SU-DHL-6 (cell line): ENCODE data around the gene PHKB.

Experiments used
- H2AFZ ChIP-seq: fragments of 200-600 bp; sonication (generic); 2 replicates; pipeline ENCODE4 v1.6.1; 2014; ENCODE audit warnings: low read depth, mild to moderate bottlenecking, moderate library complexity, mixed read lengths, antibody characterized with exemption, low read length; ENCODE audit not compliant: severe bottlenecking
- H3F3A ChIP-seq: fragments of 200-600 bp; shearing (Covaris generic); 2 replicates; pipeline ENCODE4 v1.6.0; 2016; ENCODE audit warnings: antibody characterized with exemption, mild to moderate bottlenecking; ENCODE audit not compliant: insufficient read depth
- H3K27ac ChIP-seq: fragments of 200-600 bp; sonication (generic); 2 replicates; pipeline ENCODE4 v1.5.1; 2016; ENCODE audit warnings: low read depth, mild to moderate bottlenecking, low read length, moderate library complexity, mixed read lengths
- H3K27me3 ChIP-seq: fragments of 200-600 bp; sonication (generic), shearing (Covaris generic); 2 replicates; pipeline ENCODE4 v1.6.0; 2014; ENCODE audit warnings: mild to moderate bottlenecking, low read length
- H3K36me3 ChIP-seq: fragments of 200-600 bp; sonication (generic); 2 replicates; pipeline ENCODE4 v1.6.1; 2014; ENCODE audit warnings: mild to moderate bottlenecking, low read length, mixed read lengths
- H3K4me2 ChIP-seq: fragments of 300-600, 200-600 bp; shearing (Covaris generic), sonication (generic); 2 replicates; pipeline ENCODE4 v1.6.0; 2014; ENCODE audit warnings: low read length, low read depth, mild to moderate bottlenecking; ENCODE audit not compliant: poor library complexity, severe bottlenecking
- H3K4me3 ChIP-seq: fragments of 200-600 bp; sonication (generic); 2 replicates; pipeline ENCODE4 v1.5.1; 2014; ENCODE audit warnings: antibody characterized with exemption, low read length, mild to moderate bottlenecking, mixed read lengths; ENCODE audit not compliant: insufficient read depth, poor library complexity, severe bottlenecking
- H3K79me2 ChIP-seq: fragments of 200-600 bp; sonication (generic); 2 replicates; pipeline ENCODE4 v1.6.1; 2014; ENCODE audit warnings: mild to moderate bottlenecking, low read length, moderate library complexity; ENCODE audit not compliant: insufficient read depth
- H3K9ac ChIP-seq: fragments of 200-600 bp; sonication (generic); 2 replicates; pipeline ENCODE4 v1.7.0; 2014; ENCODE audit warnings: mild to moderate bottlenecking, low read length
- H3K9me2 ChIP-seq: fragments of 200-600 bp; sonication (generic); replicated peaks from 2 replicates; pipeline ENCODE4 v1.6.1; 2014; ENCODE audit warnings: low read length; ENCODE audit not compliant: insufficient read depth
- H3K9me3 ChIP-seq: fragments of 200-600 bp; sonication (generic); 2 replicates; pipeline ENCODE4 v1.6.1; 2014; ENCODE audit warnings: low read length, mixed read lengths; ENCODE audit not compliant: insufficient read depth
- H4K20me1 ChIP-seq: fragments of 200-600 bp; sonication (generic); 2 replicates; pipeline ENCODE4 v1.6.1; 2014; ENCODE audit warnings: low read depth, mild to moderate bottlenecking, antibody characterized with exemption, low read length, moderate library complexity, mixed read lengths
- EZH2phosphoT487 ChIP-seq: fragments of 200-600 bp; sonication (generic), shearing (Covaris generic); conservative IDR thresholded peaks from 2 replicates; pipeline ENCODE4 v1.6.1; 2018; ENCODE audit warnings: mild to moderate bottlenecking, antibody characterized with exemption, low read length, moderate library complexity, mixed read lengths
- TF ChIP-seq, protein P1 (sequence below): fragments of 200-600 bp; sonication (generic); IDR thresholded peaks from one replicate; pipeline ENCODE4 v1.5.1; 2017; ENCODE audit warnings: antibody characterized with exemption, mild to moderate bottlenecking, low read length, moderate library complexity; ENCODE audit not compliant: insufficient read depth, poor library complexity, severe bottlenecking

The PHKB gene

DNA sequence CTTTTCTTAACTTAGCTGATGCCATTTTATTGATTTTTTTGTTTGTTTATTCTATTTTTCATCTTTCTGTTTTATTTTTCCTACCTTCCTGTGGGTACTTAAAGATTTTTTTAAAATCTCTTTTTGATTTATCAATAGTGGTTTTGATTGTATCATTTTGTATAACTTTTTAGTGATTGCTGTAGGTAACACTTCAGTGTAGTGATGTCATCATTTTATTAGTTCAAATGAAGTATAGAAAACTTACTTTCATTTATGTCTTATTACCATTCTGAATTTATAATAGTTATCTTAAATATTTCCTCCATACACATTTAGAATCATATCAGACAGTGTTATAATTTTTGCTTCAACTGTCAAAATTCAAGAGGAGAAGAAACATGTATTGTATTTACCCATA, 115.9 kb downstream of the PHKB start:
- H3K9ac ChIP-seq = no peak overlapping the region
- TF ChIP-seq EZH2phosphoT487 = no peak
- TF ChIP-seq, protein P1, sequence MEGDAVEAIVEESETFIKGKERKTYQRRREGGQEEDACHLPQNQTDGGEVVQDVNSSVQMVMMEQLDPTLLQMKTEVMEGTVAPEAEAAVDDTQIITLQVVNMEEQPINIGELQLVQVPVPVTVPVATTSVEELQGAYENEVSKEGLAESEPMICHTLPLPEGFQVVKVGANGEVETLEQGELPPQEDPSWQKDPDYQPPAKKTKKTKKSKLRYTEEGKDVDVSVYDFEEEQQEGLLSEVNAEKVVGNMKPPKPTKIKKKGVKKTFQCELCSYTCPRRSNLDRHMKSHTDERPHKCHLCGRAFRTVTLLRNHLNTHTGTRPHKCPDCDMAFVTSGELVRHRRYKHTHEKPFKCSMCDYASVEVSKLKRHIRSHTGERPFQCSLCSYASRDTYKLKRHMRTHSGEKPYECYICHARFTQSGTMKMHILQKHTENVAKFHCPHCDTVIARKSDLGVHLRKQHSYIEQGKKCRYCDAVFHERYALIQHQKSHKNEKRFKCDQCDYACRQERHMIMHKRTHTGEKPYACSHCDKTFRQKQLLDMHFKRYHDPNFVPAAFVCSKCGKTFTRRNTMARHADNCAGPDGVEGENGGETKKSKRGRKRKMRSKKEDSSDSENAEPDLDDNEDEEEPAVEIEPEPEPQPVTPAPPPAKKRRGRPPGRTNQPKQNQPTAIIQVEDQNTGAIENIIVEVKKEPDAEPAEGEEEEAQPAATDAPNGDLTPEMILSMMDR = no peak
- peaks cover 4% of the 10 kb centered on the region; the same call in 1 of the 2 replicates for H3F3A ChIP-seq

DNA sequence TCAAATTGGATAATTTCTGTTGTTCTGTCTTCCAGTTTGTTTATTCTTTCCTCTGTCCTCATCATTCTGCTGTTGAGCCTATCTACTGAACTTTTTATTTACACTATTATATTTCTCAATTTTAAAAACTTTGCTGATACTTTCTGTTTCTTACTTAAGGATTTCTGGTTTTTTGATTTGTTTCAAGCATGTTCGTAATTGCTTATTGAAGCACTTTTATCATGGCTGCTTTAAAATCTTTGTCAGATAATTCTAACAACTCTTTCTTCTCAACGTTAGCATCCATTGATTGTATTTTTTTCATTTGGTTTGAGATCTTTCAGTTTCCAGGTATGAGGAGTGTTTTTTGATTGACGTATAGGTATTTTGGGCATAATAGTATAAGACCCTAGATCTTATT, 116.9 kb downstream of the PHKB start:
- Histone ChIP-seq H3K36me3 (peaks cover 21% of the 10 kb centered on the region; the same call in 1 of the 2 replicates), H2AFZ (no peak overlapping the region), H3K9me3 (no peaks in the 10 kb centered on the region), H3K27me3 (no peaks in the 10 kb centered on the region), H3K27ac (no peak overlapping the region), H3K79me2 (no peaks in the 10 kb centered on the region), H4K20me1 (no peaks in the 10 kb centered on the region), H3K4me3 (no peak overlapping the region), H3K9ac (no peak overlapping the region), H3K9me2 (no peaks in the 10 kb centered on the region), H3F3A (peaks cover 4% of the 10 kb centered on the region; the same call in 1 of the 2 replicates), H3K4me2 (no peak overlapping the region)
- no peak for TF ChIP-seq EZH2phosphoT487
- TF ChIP-seq, protein P1 = no peak

More for the DNA sequence above, 115.9 kb downstream of the PHKB start:
- Histone ChIP-seq H3K4me2 (no peak overlapping the region), H3K9me2 (no peaks in the 10 kb centered on the region), H2AFZ (no peak overlapping the region), H3K4me3 (no peak overlapping the region), H3K27ac (no peak overlapping the region), H4K20me1 (no peaks in the 10 kb centered on the region), H3K27me3 (no peaks in the 10 kb centered on the region), H3K36me3 (peaks cover 21% of the 10 kb centered on the region; the same call in 1 of the 2 replicates), H3K9me3 (no peaks in the 10 kb centered on the region), H3K79me2 (no peaks in the 10 kb centered on the region)

DNA sequence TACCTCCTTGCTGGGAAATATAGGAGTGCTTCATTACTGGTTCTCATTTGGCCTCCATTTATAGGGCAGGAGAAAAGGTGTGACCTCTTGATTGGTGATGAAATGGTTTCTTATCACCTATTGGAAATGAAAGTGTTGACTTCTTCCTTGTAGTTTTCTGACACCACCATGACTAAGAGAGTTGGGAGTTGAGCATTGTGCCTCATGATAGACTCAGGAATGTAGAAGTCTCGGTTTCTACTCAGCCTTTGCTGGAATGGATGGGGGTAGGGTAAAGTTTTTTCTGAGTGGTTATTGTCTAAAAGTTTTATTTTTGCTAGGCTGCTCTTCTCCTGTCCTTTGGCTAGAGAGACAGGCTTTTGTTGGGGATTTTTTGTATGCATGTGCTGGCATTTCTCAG, 117.4 kb downstream of the PHKB start:
- H3K36me3 ChIP-seq = peaks cover 21% of the 10 kb centered on the region; the same call in 1 of the 2 replicates
- no peak for TF ChIP-seq EZH2phosphoT487
- H3F3A ChIP-seq = peaks cover 4% of the 10 kb centered on the region; the same call in 1 of the 2 replicates
- H3K4me3 ChIP-seq = no peak overlapping the region
- H3K4me2 ChIP-seq = no peak overlapping the region
- no peaks in the 10 kb centered on the region for H3K9me2 ChIP-seq
- H3K9me3 ChIP-seq = no peaks in the 10 kb centered on the region
- H3K79me2 ChIP-seq = no peaks in the 10 kb centered on the region
- H3K9ac ChIP-seq = no peak overlapping the region
- H3K27ac ChIP-seq = no peak overlapping the region
- H3K27me3 ChIP-seq = no peaks in the 10 kb centered on the region
- no peaks in the 10 kb centered on the region for H4K20me1 ChIP-seq
- no peak overlapping the region for H2AFZ ChIP-seq

DNA sequence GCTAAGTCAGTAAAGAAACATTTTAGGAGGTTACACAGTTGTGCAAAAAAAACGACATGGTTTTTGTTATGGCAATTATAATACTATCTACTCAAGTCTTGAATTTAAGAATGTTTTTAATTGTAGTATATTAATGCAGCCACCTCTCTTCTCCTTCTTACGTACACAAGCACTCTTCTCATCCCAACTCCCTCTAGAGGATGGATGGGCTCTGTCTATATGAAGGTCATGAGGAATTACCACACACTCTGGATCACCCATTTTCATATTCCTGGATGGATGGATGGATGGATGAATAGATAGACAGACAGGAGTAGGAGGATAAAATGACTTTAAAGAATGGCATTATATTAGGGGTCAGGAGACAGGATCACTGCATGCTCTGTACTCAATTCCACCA, 120.0 kb downstream of the PHKB start:
- Histone ChIP-seq H3K4me3 (no peak overlapping the region), H3K27ac (no peak overlapping the region), H4K20me1 (no peaks in the 10 kb centered on the region), H3K79me2 (no peaks in the 10 kb centered on the region), H3K27me3 (no peaks in the 10 kb centered on the region), H2AFZ (no peak overlapping the region), H3K36me3 (peaks cover 24% of the 10 kb centered on the region; the same call in 1 of the 2 replicates), H3K9me2 (no peaks in the 10 kb centered on the region), H3K9me3 (no peaks in the 10 kb centered on the region), H3K9ac (no peak overlapping the region), H3F3A (peaks cover 4% of the 10 kb centered on the region; the same call in 1 of the 2 replicates), H3K4me2 (no peak overlapping the region)
- no peak for TF ChIP-seq EZH2phosphoT487
- TF ChIP-seq, protein P1 = no peak
